Fibroblast of skin of back (primary cell): ENCODE results near the gene ANKRD37.

ENCODE experiments used
- DNase-seq: peaks from one replicate; pipeline ENCODE4 v3.0.0-alpha.2; 2013

ANKRD37 gene

GRCh38 chr4:185380320-185380719 lies 16.3 kb upstream of the ANKRD37 start:
- no peak for DNase-seq

GRCh38 chr4:185381288-185382196 lies 15.1 kb upstream of the ANKRD37 start:
- DNase-seq = no peak

- no peak for DNase-seq
These were observed 13.9 kb upstream of the ANKRD37 start for GRCh38 chr4:185382754-185383153.

GRCh38 chr4:185383451-185383850 lies 13.2 kb upstream of the ANKRD37 start:
- no peak for DNase-seq

- DNase-seq = no peak
These were observed 12.6 kb upstream of the ANKRD37 start for GRCh38 chr4:185384061-185384460.

- no peak for DNase-seq
These were observed 11.7 kb upstream of the ANKRD37 start for GRCh38 chr4:185384930-185385331.

- DNase-seq = no peak
These were observed 8.7 kb upstream of the ANKRD37 start for GRCh38 chr4:185387957-185388356.

GRCh38 chr4:185390941-185391340 lies 5.7 kb upstream of the ANKRD37 start:
- DNase-seq = peak; percentile 41

GRCh38 chr4:185392156-185392555 lies 4.5 kb upstream of the ANKRD37 start:
- no peak for DNase-seq

- DNase-seq = no peak
These were observed 1.9 kb upstream of the ANKRD37 start for GRCh38 chr4:185394568-185395237.

- no peak for DNase-seq
These were observed 1.2 kb upstream of the ANKRD37 start, which contains the start of gene LRP2BP for GRCh38 chr4:185395238-185395955. TSS of gene LRP2BP (minus strand) at chr4:185395924. CDS start at chr4:185378186, 17,738 bp downstream.

- DNase-seq = peak; percentile 98
These were observed 501 bp upstream of the ANKRD37 start for GRCh38 chr4:185395956-185396723.

- DNase-seq = no peak
These were observed 2.0 kb downstream of the ANKRD37 start for GRCh38 chr4:185398618-185399017.

GRCh38 chr4:185399466-185399865 lies 2.8 kb downstream of the ANKRD37 start:
- DNase-seq = no peak

- DNase-seq = no peak
These were observed 7.4 kb downstream of the ANKRD37 start for GRCh38 chr4:185404031-185404430.

GRCh38 chr4:185405296-185405999 lies 8.8 kb downstream of the ANKRD37 start:
- no peak for DNase-seq

- no peak for DNase-seq
These were observed 11.8 kb downstream of the ANKRD37 start for GRCh38 chr4:185408432-185408831.

GRCh38 chr4:185411849-185412248 lies 15.2 kb downstream of the ANKRD37 start:
- DNase-seq = no peak

GRCh38 chr4:185412412-185412811 lies 15.8 kb downstream of the ANKRD37 start:
- no peak for DNase-seq

GRCh38 chr4:185416955-185417354 lies 20.3 kb downstream of the ANKRD37 start:
- DNase-seq = no peak

GRCh38 chr4:185421366-185422124 lies 24.9 kb downstream of the ANKRD37 start:
- peak; percentile 30 for DNase-seq
